Endothelial cell of umbilical vein (primary cell): ENCODE results near the gene HAPLN1. TPM values are rescaled to one million over a fixed set of nuclear protein-coding genes. Genes with fewer than 3 reads are reported as not detected.

Source experiments
- BruUV-seq: library from RNA; stranded (reverse); fragments of 400-500 nt; replicated peaks from 2 replicates; lab custom pipeline; 2021; lab: Mats Ljungman, UMichigan
- CTCF ChIA-PET: fragments of 300-600, 350-600 bp; sonication (Branson Sonifier 250); formaldehyde crosslinking; loops from one replicate; lab custom pipeline; 2021; ENCODE audit warnings: antibody characterized with exemption, inconsistent platforms; lab: Charles Lee
- POLR2A ChIA-PET: fragments of 300-600, 350-600 bp; sonication (Branson Sonifier 250); formaldehyde crosslinking; loops from one replicate; lab custom pipeline; 2021; ENCODE audit warnings: antibody characterized with exemption, inconsistent platforms; lab: Charles Lee
- DNase-seq: peaks from one replicate; pipeline ENCODE4 v3.0.0-alpha.2; 2011; ENCODE audit warnings: low read depth, low spot score
- FAIRE-seq: peaks from 2 replicates; lab custom pipeline; 2011; peaks lifted over from hg19 to GRCh38; lab: Jason Lieb, UNC
- H2AFZ ChIP-seq: 2 replicates; pipeline ENCODE4 v1.6.0; 2012; ENCODE audit warnings: low read depth, low read length, control low read depth, inconsistent platforms
- H3K27ac ChIP-seq: 2 replicates; pipeline ENCODE4 v1.5.1; 2011; ENCODE audit warnings: low read depth, mild to moderate bottlenecking, control low read depth, low read length, moderate library complexity; ENCODE audit not compliant: insufficient read depth
- H3K27me3 ChIP-seq, 2 experiments: 2 replicates each; pipeline versions ENCODE4 v1.6.0 to v1.6.1; 2011; ENCODE audit warnings: low read length in 2 of 2, mixed read lengths in 1 of 2; ENCODE audit not compliant: control insufficient read depth in 2 of 2, insufficient read depth in 2 of 2
- H3K36me3 ChIP-seq, 2 experiments: 2 replicates in 1 of 2; 3 replicates in 1 of 2; pipeline ENCODE4 v1.5.1; 2011; ENCODE audit warnings: low read length in 2 of 2, mild to moderate bottlenecking in 1 of 2, moderate library complexity in 1 of 2; ENCODE audit not compliant: control insufficient read depth in 2 of 2, insufficient read depth in 2 of 2; ENCODE audit errors: extremely low read depth in 1 of 2
- H3K4me1 ChIP-seq: 3 replicates; pipeline ENCODE4 v1.5.1; 2011; ENCODE audit warnings: mild to moderate bottlenecking, low read length; ENCODE audit not compliant: control insufficient read depth, insufficient read depth; ENCODE audit errors: extremely low read depth
- H3K4me2 ChIP-seq: 2 replicates; pipeline ENCODE4 v1.6.1; 2011; ENCODE audit warnings: low read length, control low read depth, mixed read lengths; ENCODE audit not compliant: insufficient read depth
- H3K4me3 ChIP-seq, 3 experiments: fragments of 200-600 bp in 1 of 3; sonication (generic), shearing (Covaris generic) in 1 of 3; replicated peaks in 1 of 3; 2 replicates each; pipeline ENCODE4 v1.5.1; 2011 to 2016; ENCODE audit warnings: control low read depth in 3 of 3, low read length in 3 of 3, mild to moderate bottlenecking in 2 of 3, inconsistent platforms in 1 of 3, low read depth in 1 of 3, moderate library complexity in 1 of 3; ENCODE audit not compliant: insufficient read depth in 1 of 3
- H3K79me2 ChIP-seq: 2 replicates; pipeline ENCODE4 v1.6.0; 2012; ENCODE audit warnings: low read length, inconsistent platforms; ENCODE audit not compliant: control insufficient read depth, insufficient read depth
- H3K9ac ChIP-seq: replicated peaks from 2 replicates; pipeline ENCODE3; 2011; ENCODE audit warnings: low read length, control low read depth; ENCODE audit not compliant: insufficient read depth; ENCODE audit errors: extremely low read depth
- H3K9me1 ChIP-seq: replicated peaks from 3 replicates; pipeline ENCODE4 v1.6.0; 2011; ENCODE audit warnings: mild to moderate bottlenecking, low read length; ENCODE audit not compliant: control insufficient read depth, insufficient read depth; ENCODE audit errors: extremely low read depth
- H3K9me3 ChIP-seq: replicated peaks from 2 replicates; pipeline ENCODE4 v1.5.1; 2012; ENCODE audit warnings: low read length, inconsistent platforms; ENCODE audit not compliant: control insufficient read depth, insufficient read depth
- H4K20me1 ChIP-seq: replicated peaks from 2 replicates; pipeline ENCODE3; 2011; ENCODE audit warnings: mild to moderate bottlenecking, low read length; ENCODE audit not compliant: control insufficient read depth, insufficient read depth; ENCODE audit errors: extremely low read depth
- CTCF ChIP-seq, 2 donors: IDR thresholded peaks; 1 replicate in 1 of 2; 2 replicates in 1 of 2; pipeline ENCODE4 v1.5.1; 2011; ENCODE audit warnings: low read length in 2 of 2, mild to moderate bottlenecking in 2 of 2, moderate library complexity in 2 of 2, control low read depth in 1 of 2, inconsistent platforms in 1 of 2, low read depth in 1 of 2; ENCODE audit not compliant: insufficient read depth in 1 of 2; ENCODE audit errors: extremely low read depth in 1 of 2
- EZH2 ChIP-seq: IDR thresholded peaks from 2 replicates; pipeline ENCODE4 v1.6.1; 2012; ENCODE audit warnings: borderline replicate concordance, low read depth, mild to moderate bottlenecking, moderate library complexity, low read length, inconsistent platforms; ENCODE audit not compliant: severe bottlenecking
- FOS ChIP-seq: IDR thresholded peaks from 2 replicates; pipeline ENCODE4 v1.6.1; 2011; ENCODE audit warnings: mild to moderate bottlenecking, low read length, moderate library complexity, borderline replicate concordance; ENCODE audit not compliant: insufficient read depth
- GATA2 ChIP-seq: IDR thresholded peaks from 2 replicates; pipeline ENCODE4 v1.7.0; 2011; ENCODE audit warnings: low read depth, mild to moderate bottlenecking, moderate library complexity, mixed read lengths, low read length; ENCODE audit not compliant: insufficient read length, insufficient read depth
- JUN ChIP-seq: IDR thresholded peaks from 2 replicates; pipeline ENCODE4 v1.6.1; 2011; ENCODE audit warnings: borderline replicate concordance, low read depth; ENCODE audit not compliant: insufficient read length, insufficient read depth
- MYC ChIP-seq: IDR thresholded peaks from one replicate; pipeline ENCODE4 v1.6.1; 2011; ENCODE audit warnings: mild to moderate bottlenecking, low read depth, low read length
- POLR2A ChIP-seq: IDR thresholded peaks from 2 replicates; pipeline ENCODE4 v1.6.1; 2012; ENCODE audit warnings: low read depth, mild to moderate bottlenecking, control low read depth, low read length
- POLR2AphosphoS5 ChIP-seq: IDR thresholded peaks from 2 replicates; pipeline ENCODE4 v1.6.1; 2012; ENCODE audit warnings: low read depth, mild to moderate bottlenecking, control low read depth, low read length, moderate library complexity; ENCODE audit not compliant: insufficient read depth
- dilution Hi-C: fragments of 300-500 bp; cut with MboI; formaldehyde crosslinking; loops from one replicate; pipeline ENCODE4 v1.15.0; 2019; ENCODE audit warnings: low sequenced_read_pairs; ENCODE audit not compliant: extremely low pct_ligation_motif_present
- intact Hi-C: fragments of 100-400 bp; cut with micrococcal nuclease; formaldehyde crosslinking; loops from one replicate; pipeline ENCODE4 v1.10.0; 2022
- polyA plus RNA-seq, 4 experiments: library from polyadenylated mRNA; depleted of rRNA in 3 of 4; stranded (reverse) in 3 of 4; unstranded in 1 of 4; fragments of >200 nt; gene quantifications; 2 replicates each; pipeline versions ENCODE4 v1.2.1 to v1.2.3, GENCODE V29; 2011 to 2012; ENCODE audit warnings: missing spikeins in 1 of 4
- total RNA-seq: library from RNA; stranded (reverse); gene quantifications from 2 replicates; pipeline ENCODE4 v1.2.3, GENCODE V29; 2021
- TF ChIP-seq, protein P1 (sequence below): IDR thresholded peaks from 2 replicates; pipeline ENCODE4 v1.6.1; 2011; ENCODE audit not compliant: insufficient read depth, insufficient read length

Gene HAPLN1
- total and polyA plus RNA-seq, 2 donors (not counting 3 experiments of a cell fraction or from before 2014, with no cell fraction given): 0.04 TPM; not detected in 1

DNA sequence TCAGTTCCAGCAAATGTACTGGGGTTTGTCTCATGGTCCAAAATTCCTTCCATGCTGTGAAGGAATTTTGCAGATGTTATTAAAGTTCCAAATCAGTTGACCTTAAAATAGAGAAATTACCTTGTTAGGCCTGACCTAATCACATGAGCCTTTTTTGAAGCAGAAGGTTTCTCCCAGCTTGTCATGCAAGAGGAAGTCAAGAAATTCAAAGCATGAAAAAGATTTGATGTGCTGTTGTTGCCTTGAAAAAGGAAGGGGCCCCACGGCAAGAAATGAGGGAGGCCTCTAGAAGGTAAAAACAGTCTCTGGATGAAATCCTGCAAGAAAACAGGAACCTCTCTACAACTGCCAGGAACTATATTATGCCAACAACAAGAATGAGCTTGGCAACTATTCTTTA is 24.2 kb upstream of the HAPLN1 start:
- no TSS peak for BruUV-seq
- Histone ChIP-seq H3K27me3 (no peaks in the 10 kb centered on the region), H3K79me2 (no peaks in the 10 kb centered on the region), H3K9ac (no peak overlapping the region), H3K36me3 (no peaks in the 10 kb centered on the region), H3K4me3 (no peak overlapping the region), H3K9me3 (no peaks in the 10 kb centered on the region), H2AFZ (no peak overlapping the region), H3K9me1 (no peaks in the 10 kb centered on the region), H3K4me1 (no peaks in the 10 kb centered on the region), H3K4me2 (no peak overlapping the region), H3K27ac (no peak overlapping the region), H4K20me1 (no peaks in the 10 kb centered on the region)
- FAIRE-seq (no peak), DNase-seq (peak; percentile 79)
- intact Hi-C loops (no loop called here), dilution Hi-C loops (no loop called here)
- CTCF ChIA-PET: interaction anchor here (1.2 kb wide), 1 partner anchor 8 kb away, joined by 4 read pairs; no protein-coding TSS in a partner anchor
- POLR2A ChIA-PET: no interaction called here
- no peak for TF ChIP-seq JUN
- TF ChIP-seq FOS: no peak
- no peak for TF ChIP-seq EZH2
- TF ChIP-seq POLR2A: no peak
- no peak for TF ChIP-seq MYC
- no peak for TF ChIP-seq GATA2
- TF ChIP-seq POLR2AphosphoS5: no peak
- no peak for TF ChIP-seq CTCF (IDR thresholded peaks at IDR 0.05; ENCODE audit: extremely low read depth in 1 of 2, insufficient read depth in 1 of 2, low read depth in 1 of 2, low read length in 2 of 2)
- TF ChIP-seq, protein P1, sequence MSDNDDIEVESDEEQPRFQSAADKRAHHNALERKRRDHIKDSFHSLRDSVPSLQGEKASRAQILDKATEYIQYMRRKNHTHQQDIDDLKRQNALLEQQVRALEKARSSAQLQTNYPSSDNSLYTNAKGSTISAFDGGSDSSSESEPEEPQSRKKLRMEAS: no peak
